HG02610 (cell line): ENCODE data around the gene GSTM2.
"Not testable (repeated sequence)": the region's sequence is repeated elsewhere in the genome, so short reads cannot be mapped to it uniquely, and the experiment has no call there.

Experiments used
- ATAC-seq: cut with Tn5 transposase; IDR thresholded peaks from one replicate; pipeline ENCODE4 v1.9.1; 2021; ENCODE audit warnings: mild to moderate bottlenecking, moderate library complexity; ENCODE audit not compliant: unreplicated experiment

Gene GSTM2

DNA sequence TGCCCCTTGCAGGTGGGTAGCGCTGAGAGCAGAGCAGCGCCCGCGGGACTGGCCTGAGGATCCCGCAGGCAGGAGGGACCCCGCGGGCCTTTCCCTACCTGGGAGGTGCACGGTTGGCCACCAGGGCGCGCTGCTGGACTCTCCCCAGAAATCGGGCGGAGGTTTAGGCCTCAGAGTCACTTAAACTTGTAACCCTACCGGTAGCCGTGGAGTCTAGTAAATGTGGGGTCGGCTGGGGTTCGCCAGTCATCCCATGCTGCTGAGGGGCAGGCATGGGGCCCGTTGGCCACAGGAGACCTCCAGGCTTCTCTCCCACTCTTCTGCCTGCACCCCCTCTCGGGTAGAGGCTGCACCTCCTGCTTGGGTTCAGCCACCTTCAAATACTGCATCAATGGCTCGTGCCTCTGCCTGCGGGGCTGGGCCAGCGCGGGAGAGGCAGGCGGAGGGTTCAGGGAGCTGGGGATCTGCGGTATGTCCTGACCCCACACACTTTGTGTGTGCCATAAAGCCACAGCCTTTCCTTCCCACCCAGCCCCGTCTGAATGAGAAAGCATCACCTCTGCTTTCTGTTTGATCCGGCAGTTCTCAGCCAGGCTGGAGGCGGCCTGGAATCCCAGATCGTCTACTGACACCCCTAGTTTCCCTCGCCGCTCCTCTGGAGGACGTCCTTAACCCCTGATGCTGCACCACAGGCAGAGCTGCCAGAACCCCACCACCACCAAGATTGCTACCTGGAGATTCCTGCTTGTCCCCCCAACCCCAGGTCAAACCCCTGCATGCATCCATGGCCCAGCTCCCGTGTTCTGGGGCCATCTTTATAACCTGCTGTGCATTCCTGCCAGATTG is 24.2 kb upstream of the GSTM2 start:
- peak; percentile 84 for ATAC-seq

DNA sequence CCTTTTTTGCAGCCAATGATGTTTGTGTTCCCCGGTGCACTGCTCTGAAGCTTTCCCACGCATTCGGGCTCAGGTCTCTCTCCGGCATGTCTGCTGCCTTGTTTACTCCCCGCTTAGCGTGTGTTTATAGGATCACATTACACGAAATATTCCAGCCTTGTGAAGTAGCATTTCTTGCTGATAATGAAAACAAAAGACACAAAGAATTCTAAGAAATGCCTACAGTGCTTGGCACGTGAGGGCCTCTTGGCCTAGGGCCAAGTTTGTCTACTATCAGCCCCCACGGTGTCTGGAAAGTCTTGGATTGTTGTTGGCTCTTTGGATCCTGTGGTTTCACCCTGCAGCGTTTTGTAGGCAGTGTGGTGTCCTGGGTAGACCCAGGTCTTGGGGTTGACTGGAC is 23.2 kb upstream of the GSTM2 start:
- no peak for ATAC-seq

DNA sequence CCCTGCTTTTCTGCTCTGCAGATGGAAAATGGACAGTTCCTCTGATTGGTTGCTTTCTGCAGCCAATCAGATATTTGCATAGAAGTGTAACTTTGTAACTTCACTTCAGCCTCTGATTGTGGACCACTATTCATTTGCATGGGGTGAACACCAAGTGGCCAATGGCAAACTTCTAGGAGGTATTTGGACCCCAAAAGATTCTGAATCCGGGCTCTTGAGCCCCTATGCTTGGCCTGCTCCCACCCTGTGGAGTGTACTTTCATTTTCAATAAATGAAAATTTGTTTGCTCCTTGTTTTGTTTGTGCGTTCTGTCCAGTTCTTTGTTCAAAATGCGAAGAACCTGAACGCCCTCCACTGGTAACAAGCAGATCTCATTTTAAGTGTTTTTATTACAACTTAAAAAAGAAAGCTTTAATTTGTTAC is 18.4 kb upstream of the GSTM2 start:
- ATAC-seq = no peak

DNA sequence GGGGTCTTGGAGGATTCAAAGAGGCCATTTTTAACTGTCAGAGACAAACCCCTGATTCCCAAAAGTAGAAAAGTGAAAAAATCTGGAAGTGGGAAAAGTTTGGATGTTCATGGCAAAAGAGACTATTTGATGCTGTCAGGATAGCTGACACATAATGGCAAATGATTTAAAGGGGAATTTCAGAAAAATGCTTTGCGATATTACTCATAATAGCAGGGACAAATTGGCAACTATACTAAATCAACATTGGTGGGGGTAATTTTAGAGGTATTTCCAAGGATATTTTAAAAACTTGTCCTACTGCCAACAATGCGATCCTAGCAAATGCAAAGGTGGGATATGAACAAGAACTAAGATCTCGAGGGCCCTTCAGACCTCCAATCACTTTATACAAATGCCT is 17.2 kb upstream of the GSTM2 start:
- ATAC-seq = no peak

DNA sequence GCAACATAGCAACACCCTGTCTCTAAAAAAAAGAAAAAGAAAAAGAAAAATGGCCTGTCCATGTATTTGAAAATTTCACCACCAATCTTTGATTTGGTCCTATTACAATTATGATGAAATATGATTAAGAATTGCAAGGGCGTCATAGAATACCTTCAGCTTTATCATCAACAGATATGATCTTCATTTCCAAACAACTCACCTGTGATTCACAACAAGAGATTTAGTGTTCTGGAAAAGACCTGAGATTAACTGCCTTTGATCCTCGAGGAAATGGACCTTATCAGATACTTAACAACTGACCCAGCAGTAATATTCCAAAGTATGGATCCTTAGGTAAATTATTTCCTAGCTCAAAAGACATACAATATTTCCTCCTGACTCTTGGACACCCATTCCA is 15.5 kb upstream of the GSTM2 start:
- ATAC-seq = no peak

DNA sequence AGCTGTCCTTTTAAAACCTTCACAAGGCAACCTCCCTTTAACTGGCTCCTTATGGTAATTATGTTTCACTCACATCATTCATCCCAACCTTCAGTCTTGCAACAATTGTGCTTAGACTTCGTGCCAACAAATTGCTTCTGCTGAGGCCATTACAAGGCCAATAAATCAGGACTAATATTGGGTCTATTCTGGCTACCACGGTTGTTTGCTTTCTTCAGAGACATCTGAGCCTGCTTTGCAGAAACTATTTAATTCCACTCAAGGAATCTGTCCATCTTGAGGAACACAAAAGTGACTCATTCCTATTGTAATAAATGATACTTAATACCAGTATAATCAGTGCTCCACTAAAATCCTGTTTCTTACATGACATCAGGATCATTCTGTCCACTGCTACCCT is 14.6 kb upstream of the GSTM2 start:
- no peak for ATAC-seq

DNA sequence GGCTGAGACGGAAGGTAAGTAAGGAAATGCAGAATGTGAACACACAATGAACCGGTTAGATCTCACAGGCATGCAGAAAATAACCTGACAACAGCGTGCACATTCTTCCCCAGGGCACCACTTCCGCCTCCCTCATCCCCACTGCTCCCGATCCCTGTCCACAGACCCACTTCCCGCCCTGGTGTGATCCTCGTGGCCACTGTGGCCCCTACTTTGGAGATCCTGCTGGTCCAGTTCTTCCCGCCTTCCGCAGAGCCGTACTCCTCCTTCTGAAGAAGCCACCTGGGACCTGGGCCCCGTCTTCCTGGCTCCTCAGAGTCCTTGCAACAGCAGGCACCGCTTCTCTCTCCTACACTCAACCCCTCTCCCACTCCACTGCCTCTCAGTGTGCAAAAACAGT is 13.3 kb upstream of the GSTM2 start:
- no peak for ATAC-seq

DNA sequence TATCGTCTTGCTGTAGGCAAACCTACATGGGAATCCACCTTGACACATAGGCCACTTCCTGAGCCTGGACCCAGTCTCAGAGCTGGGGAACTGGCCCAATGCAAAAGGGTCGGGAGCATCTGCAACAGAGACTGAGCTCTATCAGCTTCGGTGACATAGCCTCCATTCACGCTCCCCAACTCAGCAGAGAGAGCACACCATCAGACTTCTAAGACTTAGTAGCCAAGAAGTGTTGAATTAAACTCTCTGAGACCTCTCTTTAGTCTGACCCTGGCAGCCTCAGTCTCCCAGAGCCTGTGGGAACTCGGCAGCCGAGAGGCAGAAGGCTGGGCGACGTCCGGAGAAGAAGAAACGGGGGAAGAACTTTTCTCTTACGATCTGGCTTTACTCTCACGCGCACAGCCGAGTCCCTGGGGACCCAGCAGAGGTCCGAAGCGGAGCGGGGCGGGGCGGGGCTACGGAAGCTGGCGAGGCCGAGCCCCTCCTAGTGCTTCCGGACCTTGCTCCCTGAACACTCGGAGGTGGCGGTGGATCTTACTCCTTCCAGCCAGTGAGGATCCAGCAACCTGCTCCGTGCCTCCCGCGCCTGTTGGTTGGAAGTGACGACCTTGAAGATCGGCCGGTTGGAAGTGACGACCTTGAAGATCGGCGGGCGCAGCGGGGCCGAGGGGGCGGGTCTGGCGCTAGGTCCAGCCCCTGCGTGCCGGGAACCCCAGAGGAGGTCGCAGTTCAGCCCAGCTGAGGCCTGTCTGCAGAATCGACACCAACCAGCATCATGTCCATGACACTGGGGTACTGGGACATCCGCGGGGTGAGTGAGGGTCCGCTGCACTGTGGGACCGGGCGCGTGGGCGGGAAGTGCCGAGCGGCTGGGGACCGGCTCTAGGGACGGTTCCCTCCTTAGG is 12.0 kb upstream of the GSTM2 start, which contains the start of gene GSTM4:
Gene GSTM4, plus strand, starts transcription at position 485 of the 905 bp plus-strand sequence. Its CDS starts 291 bp downstream, at position 776.
- peak; percentile 93 for ATAC-seq

DNA sequence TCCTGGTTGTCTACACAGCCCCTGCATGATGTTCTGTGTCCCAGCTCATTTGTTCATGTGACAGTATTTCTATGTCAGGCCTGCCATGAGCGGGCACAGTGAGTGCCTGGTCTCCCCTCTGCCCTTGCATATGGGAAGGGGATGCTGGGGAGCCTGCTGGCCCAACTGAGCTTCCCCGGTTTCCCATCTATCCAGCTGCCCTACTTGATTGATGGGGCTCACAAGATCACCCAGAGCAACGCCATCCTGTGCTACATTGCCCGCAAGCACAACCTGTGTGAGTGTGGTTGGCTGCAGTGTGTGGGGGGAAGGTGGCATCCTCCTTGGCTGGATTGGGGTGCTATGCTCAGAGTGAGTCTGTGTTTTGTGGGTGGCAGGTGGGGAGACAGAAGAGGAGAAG is 10.5 kb upstream of the GSTM2 start:
- no peak for ATAC-seq

DNA sequence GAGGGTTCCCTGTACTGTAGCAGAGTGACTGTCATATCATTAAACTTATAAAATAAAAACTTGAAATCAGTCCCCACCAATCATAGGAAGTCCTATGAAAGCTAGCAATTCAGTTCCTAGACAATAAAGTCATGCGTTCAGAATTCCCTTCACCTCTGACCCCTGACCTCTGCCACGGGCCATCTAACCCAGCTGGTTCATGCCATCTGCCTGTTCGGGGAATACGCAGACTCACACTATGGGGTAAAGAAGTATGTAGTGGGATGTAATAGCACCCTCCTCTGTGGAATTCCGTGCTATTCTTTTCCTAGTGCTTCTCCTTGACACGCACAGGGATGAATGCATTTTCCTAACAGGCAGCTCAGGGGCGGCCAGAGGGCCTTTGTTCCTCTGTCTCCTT is 9.9 kb upstream of the GSTM2 start:
- ATAC-seq = no peak

DNA sequence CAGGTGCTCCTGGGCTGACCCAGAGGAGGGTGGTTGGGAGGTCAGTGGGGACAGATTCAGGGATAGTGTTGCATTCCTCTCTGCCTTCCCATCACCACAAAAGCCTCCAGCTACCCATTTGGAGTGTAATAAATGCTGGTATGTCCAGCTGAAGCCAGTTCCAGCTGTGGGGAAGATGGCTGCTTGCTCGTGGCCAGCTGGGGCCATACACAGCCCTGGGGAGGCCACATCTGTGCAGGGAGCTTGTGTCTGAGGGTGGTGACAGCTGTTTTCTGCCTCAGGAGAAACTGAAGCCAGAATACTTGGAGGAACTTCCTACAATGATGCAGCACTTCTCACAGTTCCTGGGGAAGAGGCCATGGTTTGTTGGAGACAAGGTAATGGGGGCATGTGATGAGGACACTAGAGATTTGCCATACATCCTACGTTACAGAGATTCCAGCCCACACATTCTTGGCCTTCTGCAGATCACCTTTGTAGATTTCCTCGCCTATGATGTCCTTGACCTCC is 9.3 kb upstream of the GSTM2 start:
- ATAC-seq = no peak

DNA sequence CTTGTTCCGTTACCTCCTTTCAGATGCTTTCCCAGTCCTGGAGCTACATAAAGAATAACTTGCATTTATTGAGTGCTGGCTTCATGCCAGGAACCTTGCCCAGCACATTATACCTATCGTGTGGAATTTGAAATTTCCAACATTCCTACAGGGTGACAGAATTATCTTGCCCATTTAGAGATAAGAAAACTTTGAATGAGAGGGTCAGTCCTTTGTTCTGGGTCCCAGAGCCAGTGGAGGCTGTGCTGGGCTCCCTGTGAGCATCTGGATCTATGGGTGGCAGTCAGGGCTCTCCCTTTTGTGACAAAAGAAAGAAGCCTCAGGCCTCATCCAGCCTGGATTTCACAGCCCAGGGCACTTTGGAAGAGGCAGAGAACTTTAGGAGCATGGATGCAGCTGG is 8.7 kb upstream of the GSTM2 start:
- ATAC-seq = no peak

DNA sequence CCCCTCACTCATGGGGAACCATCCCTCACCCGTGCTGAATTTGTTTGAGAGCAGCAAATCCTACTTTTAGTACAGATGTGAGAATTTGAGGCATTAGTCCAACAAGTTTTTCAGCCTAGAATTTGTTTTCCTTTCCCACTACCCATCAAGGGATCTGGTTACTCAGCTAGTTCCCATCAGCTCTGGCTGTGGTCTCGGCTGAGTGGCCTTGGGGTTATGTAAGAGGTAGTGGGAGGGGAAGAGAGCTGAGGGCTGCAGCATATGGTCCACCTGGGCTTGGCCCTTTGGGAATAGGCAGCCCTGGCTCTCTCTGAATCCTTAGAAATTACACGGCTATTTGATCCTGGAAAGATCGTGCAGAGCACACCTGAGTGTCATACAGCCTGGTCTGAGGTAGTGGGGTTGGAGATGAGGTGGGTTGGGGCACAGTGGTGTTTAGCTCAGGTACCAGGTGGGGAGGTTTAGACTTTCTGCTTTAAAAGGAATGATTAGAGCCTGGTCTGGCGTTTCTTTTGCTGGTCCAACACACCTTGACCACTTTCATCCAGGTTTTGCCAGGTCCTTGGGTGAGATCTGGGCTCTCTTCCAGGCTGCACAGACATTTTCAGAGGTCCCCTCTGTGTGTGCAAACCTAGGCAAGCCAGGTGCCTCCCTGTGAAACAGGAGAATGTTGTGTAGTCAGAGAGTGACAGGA is 7.7 kb upstream of the GSTM2 start:
- ATAC-seq = no peak

DNA sequence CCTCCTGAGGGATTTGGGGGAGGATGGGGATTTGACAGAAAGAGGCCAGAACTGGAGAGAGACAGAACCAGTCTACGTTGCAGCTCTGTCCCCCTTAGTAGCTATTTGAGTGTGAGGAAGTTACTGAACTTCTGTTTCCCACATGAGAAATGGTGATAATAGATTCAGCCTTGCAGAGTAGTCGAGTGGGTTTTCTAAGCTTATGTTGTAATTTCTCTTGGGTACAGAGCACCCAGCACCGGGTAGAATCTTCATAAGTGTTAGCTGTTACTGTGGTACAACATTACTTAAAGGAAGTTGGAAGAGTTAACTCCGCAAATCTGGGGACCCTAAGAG is 7.2 kb upstream of the GSTM2 start:
- ATAC-seq = not testable (repeated sequence)

DNA sequence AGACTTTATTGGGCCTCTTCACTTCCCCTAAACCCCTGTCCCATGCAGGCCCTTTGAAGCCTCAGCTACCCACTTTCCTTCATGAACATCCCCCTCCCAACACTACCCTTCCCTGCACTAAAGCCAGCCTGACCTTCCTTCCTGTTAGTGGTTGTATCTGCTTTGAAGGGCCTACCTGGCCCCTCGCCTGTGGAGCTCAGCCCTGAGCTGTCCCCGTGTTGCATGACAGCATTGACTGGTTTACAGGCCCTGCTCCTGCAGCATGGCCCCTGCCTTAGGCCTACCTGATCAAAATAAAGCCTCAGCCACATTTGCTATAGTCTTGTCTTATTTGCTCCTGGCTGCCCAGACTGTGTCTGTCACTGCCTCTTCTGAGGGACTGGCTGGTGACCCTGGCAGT is 6.5 kb upstream of the GSTM2 start:
- ATAC-seq = no peak

DNA sequence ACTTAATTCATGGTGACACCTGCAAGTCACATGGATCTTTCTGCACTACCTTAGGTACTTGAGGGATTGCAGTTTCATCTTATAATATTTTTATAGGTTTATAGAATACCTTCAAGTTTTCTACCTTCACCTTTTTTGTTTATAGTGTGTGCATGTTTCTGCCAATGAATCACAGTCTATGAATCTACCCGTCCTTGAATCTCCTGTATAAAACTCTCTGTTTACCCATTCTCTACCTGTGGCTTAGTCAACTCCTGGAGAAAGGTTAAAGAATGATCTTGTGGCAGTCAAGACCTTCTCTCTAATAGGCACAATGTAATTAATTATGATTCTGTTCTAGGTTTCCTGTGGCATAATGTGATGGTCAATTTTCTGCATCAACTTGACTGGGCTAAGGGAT is 3.2 kb upstream of the GSTM2 start:
- ATAC-seq = no peak

DNA sequence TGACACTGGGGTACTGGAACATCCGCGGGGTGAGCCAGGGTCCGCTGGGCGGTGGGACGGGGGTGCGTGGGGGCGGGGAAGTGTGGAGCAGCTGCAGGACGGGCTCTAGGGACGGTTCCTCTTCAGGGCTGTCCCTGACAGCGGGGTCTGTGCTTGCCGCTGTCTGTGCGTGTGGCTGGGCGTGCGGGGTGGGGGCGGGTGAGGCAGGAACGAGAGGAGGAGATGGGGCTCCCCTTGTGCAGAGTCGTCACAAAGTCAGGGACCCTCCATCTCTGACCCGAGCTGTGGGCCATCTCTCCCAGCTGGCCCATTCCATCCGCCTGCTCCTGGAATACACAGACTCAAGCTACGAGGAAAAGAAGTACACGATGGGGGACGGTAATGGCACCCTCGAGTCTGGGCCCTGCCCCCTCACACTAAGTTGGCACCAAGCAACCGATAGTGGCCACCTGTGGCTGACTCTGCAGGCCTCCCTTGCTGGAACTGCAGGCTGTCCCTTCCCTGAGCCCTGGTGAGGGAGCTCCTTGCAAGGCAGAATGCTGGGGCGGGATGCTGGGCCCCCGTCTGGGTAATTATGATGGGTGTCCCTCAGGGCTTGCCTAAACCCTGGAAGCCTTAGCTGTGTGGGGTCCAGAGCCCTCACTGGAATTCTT is 392 bp downstream of the GSTM2 start:
- peak; percentile 14 for ATAC-seq

DNA sequence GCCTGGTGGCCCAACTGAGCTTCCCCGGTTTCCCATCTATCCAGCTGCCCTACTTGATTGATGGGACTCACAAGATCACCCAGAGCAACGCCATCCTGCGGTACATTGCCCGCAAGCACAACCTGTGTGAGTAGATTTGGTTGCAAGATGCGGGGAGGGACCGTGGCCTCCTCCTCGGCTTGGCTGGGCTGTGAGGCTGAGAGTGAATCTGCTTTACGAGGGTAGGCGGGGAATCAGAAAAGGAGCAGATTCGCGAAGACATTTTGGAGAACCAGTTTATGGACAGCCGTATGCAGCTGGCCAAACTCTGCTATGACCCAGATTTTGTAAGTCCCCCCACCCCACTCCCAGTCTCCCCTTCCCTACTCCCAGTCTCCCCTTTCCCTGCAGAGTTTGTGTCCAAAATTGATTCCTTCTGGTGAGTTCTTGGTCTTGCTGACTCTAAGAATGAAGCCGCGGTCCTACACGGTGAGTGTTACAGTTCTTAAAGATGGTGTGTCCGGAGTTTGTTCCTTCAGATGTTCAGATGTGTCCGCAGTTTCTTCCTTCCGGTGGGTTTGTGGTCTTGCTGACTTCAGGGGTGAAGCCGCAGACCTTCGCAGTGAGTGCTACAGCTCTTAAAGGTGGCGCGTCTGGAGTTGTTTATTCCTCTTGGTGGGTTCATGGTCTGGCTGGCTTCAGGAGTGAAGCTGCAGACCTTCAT is 1.5 kb downstream of the GSTM2 start:
- no peak for ATAC-seq

DNA sequence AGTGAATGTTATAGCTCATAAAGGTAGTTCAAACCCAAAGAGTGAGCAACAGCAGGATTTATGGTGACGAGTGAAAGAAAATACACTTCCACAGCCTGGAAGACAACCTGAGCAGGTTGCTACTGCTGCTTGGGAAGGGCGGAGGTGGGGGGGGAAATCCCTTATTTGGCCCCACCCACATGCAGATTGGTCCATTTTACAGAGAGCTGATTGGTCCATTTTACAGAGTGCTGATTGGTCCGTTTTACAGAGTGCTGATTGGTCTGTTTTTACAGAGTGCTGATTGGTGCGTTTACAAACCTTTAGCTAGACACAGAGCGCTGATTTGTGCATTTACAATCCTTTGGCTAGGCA is 2.1 kb downstream of the GSTM2 start:
- ATAC-seq = not testable (repeated sequence)

DNA sequence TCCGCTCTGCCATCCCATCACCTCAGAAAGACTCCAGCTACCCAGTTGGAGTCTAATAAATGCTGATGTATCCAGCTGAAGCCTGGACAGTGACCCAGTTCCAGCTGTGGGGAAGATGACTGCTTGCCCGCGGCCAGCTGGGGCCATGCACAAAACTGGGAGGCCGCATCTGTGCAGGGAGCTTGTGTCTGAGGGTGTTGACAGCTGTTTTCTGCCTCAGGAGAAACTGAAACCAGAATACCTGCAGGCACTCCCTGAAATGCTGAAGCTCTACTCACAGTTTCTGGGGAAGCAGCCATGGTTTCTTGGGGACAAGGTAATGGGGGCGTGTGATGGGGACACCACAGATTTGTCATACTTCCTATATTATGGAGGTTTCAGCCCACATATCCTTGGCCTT is 3.2 kb downstream of the GSTM2 start:
- ATAC-seq = no peak
